ENCODE measurements around the gene RABEP2. TPM values are rescaled to one million over a fixed set of nuclear protein-coding genes. Genes with fewer than 3 reads are reported as not detected.
"Not testable (repeated sequence)": the region's sequence is repeated elsewhere in the genome, so short reads cannot be mapped to it uniquely, and the experiment has no call there.

Gene RABEP2
- 20.3 and 30.0 TPM in 2 replicates for total RNA-seq

GRCh38 chr16:28924762-28925385 is at the start of gene RABEP2:
Gene RABEP2 (minus strand): TSS chr16:28925238. CDS start chr16:28925163, 75 bp downstream.
- Histone ChIP-seq H3K4me3 (ENCODE audit: low read depth, low read length) (peak within 1 kb of the TSS; percentile 91), H3K27me3 (ENCODE audit: control insufficient read depth, insufficient read depth, low read length) (no peaks in the 10 kb centered on the region), H3K36me3 (ENCODE audit: control insufficient read depth, insufficient read depth, low read length) (no peaks in the 10 kb centered on the region)
- no peak for TF ChIP-seq CTCF (IDR thresholded peaks at IDR 0.05; ENCODE audit: insufficient read depth, low read length, severe bottlenecking)
- FAIRE-seq (no peak), DNase-seq (ENCODE audit: low read depth) (peak; percentile 89)

GRCh38 chr16:28974437-28975157 is 49.6 kb upstream of the RABEP2 start, which contains the start of gene SPNS1:
Gene SPNS1 (plus strand): TSS chr16:28974778. CDS start chr16:28975152, 374 bp downstream.
- Histone ChIP-seq H3K4me3 (ENCODE audit: low read depth, low read length) (peak within 1 kb of the TSS; percentile 94), H3K27me3 (ENCODE audit: control insufficient read depth, insufficient read depth, low read length) (no peaks in the 10 kb centered on the region), H3K36me3 (ENCODE audit: control insufficient read depth, insufficient read depth, low read length) (peaks cover 10% of the 10 kb centered on the region)
- TF ChIP-seq CTCF (IDR thresholded peaks at IDR 0.05; ENCODE audit: insufficient read depth, low read length, severe bottlenecking): no peak
- DNase-seq (ENCODE audit: low read depth) (peak; percentile 83), FAIRE-seq (no peak)

GRCh38 chr16:28974007-28974436 is 49.0 kb upstream of the RABEP2 start:
- FAIRE-seq (no peak), DNase-seq (ENCODE audit: low read depth) (peak; percentile 54)
- Histone ChIP-seq H3K36me3 (ENCODE audit: control insufficient read depth, insufficient read depth, low read length) (peaks cover 6% of the 10 kb centered on the region), H3K27me3 (ENCODE audit: control insufficient read depth, insufficient read depth, low read length) (no peaks in the 10 kb centered on the region), H3K4me3 (ENCODE audit: low read depth, low read length) (peak overlapping the region; percentile 94)
- peak; percentile 56 for TF ChIP-seq CTCF (IDR thresholded peaks at IDR 0.05; ENCODE audit: insufficient read depth, low read length, severe bottlenecking)

DNA sequence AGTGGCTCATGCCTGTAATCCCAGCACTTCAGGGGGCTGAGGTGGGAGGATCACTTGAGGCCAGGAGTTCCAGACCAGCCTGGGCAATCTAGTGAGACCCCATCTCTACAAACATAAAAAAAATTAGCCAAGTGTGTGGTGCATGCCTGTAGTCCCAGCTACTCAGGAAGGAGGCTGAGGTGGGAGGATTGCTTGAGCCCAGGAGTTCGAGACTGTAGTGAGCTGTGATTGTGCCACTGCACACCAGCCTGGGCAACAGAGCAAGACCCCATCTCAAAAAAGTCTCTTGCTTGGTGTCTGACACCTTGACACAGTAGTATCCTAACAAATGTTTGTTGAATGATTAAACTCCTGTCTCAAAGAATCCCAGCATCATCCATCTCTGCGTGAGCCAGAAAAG is 44.7 kb upstream of the RABEP2 start:
- not testable (repeated sequence) for DNase-seq (ENCODE audit: low read depth); H3K27me3 ChIP-seq (ENCODE audit: control insufficient read depth, insufficient read depth, low read length); H3K4me3 ChIP-seq (ENCODE audit: low read depth, low read length); FAIRE-seq; H3K36me3 ChIP-seq (ENCODE audit: control insufficient read depth, insufficient read depth, low read length)

DNA sequence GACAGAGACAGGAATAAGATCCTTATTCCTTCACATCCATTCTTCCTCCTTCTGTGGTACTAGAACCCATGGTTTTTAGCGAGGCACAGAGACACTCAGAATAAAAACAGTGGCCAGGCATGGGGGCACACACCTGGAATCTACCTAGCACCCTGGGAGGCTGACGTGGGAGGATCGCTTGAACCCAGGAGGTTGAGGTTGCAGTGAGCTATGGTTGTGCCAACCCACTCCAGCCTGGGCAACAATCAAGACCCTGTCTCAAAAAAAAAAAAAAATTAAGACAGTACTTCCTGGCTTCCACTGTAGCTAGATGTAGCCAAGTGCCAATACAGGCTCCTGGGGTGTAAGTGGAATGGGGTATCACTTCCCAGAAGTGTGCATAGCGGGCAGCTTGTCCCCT is 42.1 kb upstream of the RABEP2 start:
- Histone ChIP-seq H3K36me3 (ENCODE audit: control insufficient read depth, insufficient read depth, low read length) (peaks cover 14% of the 10 kb centered on the region), H3K4me3 (ENCODE audit: low read depth, low read length) (no peak overlapping the region), H3K27me3 (ENCODE audit: control insufficient read depth, insufficient read depth, low read length) (no peaks in the 10 kb centered on the region)
- no peak for TF ChIP-seq CTCF (IDR thresholded peaks at IDR 0.05; ENCODE audit: insufficient read depth, low read length, severe bottlenecking)
- FAIRE-seq: no peak
- DNase-seq (ENCODE audit: low read depth): no peak

- no peak for FAIRE-seq
- no peaks in the 10 kb centered on the region for H3K27me3 ChIP-seq (ENCODE audit: control insufficient read depth, insufficient read depth, low read length)
- no peak for DNase-seq (ENCODE audit: low read depth)
- peaks cover 26% of the 10 kb centered on the region for H3K36me3 ChIP-seq (ENCODE audit: control insufficient read depth, insufficient read depth, low read length)
- TF ChIP-seq CTCF (IDR thresholded peaks at IDR 0.05; ENCODE audit: insufficient read depth, low read length, severe bottlenecking): no peak
- H3K4me3 ChIP-seq (ENCODE audit: low read depth, low read length): no peak overlapping the region
These were observed 39.5 kb upstream of the RABEP2 start for GRCh38 chr16:28964496-28964895.

Measured in bronchial epithelial cell (primary cell).